Hematopoietic multipotent progenitor cell treated with erythropoietin and hydrocortisone succinate and interleukin-3 and kit ligand, for 17 days (in vitro differentiated cells): ENCODE measurements around the gene NARS2.
"Not testable (repeated sequence)": the region's sequence is repeated elsewhere in the genome, so short reads cannot be mapped to it uniquely, and the experiment has no call there.

Experiments
- DNase-seq: peaks from one replicate; pipeline ENCODE4 v3.0.0-alpha.2; 2015; ENCODE audit warnings: low spot score

The NARS2 gene

GRCh38 chr11:78476066-78476465, 98.6 kb downstream of the NARS2 start:
- DNase-seq = no peak

DNA sequence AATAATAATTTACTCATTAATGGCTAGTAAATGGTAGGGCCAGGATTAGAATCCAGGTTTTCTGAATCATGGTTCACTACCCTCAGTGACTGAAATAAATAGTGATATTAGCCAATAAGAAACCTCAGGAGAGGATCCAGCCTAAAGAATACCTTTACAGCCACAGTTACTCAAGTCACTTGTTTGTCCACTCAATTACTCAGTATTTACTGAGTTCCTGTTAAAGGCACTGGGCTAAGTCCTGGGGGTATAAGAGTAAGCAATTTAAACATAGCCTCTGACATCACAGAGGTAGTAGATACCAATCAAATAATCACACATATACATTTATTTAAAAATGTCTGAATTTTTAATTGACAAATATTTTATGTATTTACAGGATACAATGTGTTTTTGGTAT, 100.2 kb downstream of the NARS2 start:
- no peak for DNase-seq

- DNase-seq = no peak
Observed at GRCh38 chr11:78472905-78473304, 101.8 kb downstream of the NARS2 start.

DNA sequence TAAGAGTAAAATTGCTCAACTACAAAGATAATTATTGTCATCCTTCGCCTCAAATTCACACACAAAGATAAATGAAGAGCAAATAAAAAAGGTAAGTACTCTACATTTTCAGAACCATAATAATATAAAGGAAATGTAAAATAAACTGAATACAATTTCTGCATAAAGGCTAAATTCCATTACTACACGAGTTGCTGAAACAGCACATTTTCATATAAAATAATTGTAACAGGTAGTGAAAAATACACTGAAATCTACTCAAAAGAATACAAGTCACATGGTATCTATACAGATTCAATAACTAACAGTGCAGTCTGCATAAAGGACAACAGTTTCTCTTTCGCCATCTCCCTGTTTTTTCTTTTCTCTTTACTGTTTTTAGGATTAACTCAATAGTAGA, 102.3 kb downstream of the NARS2 start:
- no peak for DNase-seq

GRCh38 chr11:78470861-78471442, 103.7 kb downstream of the NARS2 start:
- DNase-seq = no peak

- DNase-seq = no peak
Observed at GRCh38 chr11:78469896-78470295, 104.8 kb downstream of the NARS2 start.

GRCh38 chr11:78467931-78468330, 106.7 kb downstream of the NARS2 start:
- no peak for DNase-seq

GRCh38 chr11:78467370-78467769, 107.3 kb downstream of the NARS2 start:
- no peak for DNase-seq

DNA sequence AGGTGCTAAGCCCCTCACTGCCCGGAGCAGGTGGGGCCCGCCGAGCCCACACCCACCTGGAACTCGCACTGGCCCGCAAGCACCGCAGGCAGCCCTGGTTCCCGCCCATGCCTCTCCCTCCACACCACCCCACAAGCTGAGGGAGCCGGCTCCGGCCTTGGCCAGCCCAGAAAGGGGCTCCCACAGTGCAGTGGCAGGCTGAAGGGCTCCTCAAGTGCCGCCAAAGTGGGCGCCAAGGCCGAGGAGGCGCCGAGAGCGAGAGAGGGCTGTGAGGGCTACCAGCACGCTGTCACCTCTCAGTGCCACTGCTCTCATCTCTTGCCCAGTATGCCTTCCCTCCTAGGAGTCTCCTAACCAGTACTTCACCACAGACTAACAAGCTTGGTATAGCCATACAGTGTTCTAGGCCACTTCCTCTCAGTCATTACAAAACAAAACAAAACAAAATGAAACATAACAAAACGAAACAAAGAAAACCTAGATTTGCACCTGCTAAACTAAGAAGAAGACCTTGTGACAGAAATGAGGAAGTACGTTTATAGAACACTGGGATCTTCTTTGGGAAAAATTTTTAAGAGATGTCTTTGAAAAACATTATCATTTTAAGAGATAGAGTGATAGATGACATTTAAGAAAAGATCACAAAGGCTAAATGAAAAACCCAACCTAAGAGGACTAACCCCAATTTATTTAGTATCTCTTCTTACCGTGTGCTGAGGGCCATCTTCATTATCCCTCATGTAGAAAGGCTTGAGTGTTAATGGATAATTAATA, 109.3 kb downstream of the NARS2 start:
- no peak for DNase-seq

DNA sequence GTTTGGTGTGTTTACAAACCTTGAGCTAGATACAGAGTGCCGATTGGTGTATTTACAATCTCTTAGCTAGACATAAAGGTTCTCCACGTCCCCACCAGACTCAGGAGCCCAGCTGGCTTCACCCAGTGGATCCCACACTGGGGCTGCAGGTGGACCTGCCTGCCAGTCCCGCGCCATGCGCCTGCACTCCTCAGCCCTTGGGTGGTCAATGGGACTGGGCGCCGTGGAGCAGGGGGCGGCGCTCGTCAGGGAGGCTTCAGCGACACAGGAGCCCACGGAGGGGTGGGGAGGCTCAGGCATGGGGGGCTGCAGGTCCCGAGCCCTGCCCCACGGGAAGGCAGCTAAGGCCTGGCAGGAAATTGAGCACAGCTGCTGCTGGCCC, 109.9 kb downstream of the NARS2 start:
- not testable (repeated sequence) for DNase-seq

DNA sequence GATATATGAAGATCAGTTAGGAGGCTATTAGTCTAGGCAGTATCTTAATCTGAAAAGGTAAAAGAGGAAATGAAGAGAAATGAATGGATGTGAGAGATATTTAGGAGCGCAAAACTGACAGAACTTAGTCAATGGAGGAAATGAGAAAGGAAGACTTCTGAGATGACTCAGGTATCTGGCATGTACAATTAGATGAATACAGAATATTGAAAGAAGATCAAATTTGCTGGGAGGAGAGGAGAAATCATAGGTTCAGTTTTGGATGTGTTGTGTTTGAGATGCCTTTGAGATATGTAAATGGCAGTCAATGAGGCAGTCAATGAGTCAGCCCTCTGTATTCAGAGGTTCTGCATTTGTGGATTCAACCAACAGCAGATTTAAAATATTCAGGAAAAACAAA, 114.2 kb downstream of the NARS2 start:
- no peak for DNase-seq

GRCh38 chr11:78459738-78460137, 114.9 kb downstream of the NARS2 start:
- no peak for DNase-seq

- no peak for DNase-seq
Observed at GRCh38 chr11:78457448-78457847, 117.2 kb downstream of the NARS2 start.

DNA sequence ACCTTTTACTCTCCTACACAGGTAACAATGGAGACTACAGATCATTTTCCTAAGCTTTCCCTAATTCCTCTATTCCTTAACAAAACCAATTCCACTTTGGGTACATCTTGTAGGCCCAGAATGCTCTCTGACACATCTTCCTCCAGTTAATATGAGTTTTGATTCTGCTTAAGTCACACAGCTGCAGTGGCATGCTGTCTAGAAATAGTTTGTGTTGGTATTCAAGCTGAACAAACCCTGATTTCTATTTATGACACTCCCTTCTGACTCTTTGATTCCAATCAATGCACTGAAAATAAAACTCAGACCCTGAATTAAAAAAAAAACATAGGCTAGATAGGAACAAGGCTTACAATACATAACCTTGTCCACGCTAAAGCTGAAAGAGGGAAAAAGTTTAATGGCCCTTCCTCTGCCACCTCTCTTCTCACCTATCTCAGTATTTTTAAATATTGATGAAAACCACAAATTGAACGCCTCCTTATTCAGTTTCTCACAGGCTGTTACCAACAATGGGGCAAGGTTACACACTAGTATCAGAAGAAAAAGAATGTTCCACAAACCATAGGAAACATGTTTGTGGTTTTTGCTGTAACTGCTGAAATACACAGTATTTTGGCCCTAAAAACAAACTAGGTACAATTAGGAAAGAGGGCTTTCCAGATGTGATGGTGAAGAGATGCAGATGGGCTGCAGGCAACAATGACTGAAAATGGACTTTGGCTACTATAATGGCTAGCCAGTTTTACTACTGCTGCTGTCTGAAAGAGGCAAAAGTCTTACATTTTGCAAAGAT, 121.3 kb downstream of the NARS2 start:
- no peak for DNase-seq

GRCh38 chr11:78451371-78452150, 123.1 kb downstream of the NARS2 start:
- no peak for DNase-seq

DNA sequence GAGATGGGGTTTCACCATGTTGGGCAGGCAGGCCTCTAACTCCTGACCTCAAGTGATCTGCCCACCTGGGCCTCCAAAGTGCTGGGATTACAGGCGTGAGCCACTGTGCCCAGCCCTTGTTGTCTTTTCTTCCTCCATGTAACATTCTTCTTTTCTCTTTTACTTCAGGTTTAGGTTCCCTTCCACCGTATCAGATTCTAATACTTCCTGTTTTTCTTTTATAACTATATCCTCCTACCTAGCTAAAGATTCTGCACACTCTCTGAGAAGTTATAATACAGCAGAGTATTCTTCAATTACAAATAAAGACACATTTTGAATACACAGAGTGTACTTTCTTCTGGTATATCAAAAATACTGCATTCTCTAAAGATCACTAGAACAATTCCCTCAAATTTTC, 123.8 kb downstream of the NARS2 start:
- no peak for DNase-seq

- no peak for DNase-seq
Observed at GRCh38 chr11:78449866-78450265, 124.8 kb downstream of the NARS2 start.

GRCh38 chr11:78446210-78446609, 128.5 kb downstream of the NARS2 start:
- no peak for DNase-seq

- DNase-seq = no peak
Observed at GRCh38 chr11:78444726-78445125, 129.9 kb downstream of the NARS2 start.

GRCh38 chr11:78441956-78442355, 132.7 kb downstream of the NARS2 start:
- DNase-seq = no peak

- DNase-seq = no peak
Observed at GRCh38 chr11:78438298-78438975, 136.2 kb downstream of the NARS2 start.

GRCh38 chr11:78432956-78433355, 141.7 kb downstream of the NARS2 start:
- no peak for DNase-seq
